ENCODE results near the gene ADCY7. TPM values are rescaled to one million over a fixed set of nuclear protein-coding genes. Genes with fewer than 3 reads are reported as not detected.
A peak's percentile ranks its signal among the peaks of the same experiment; 100 is the strongest.
"Not testable (repeated sequence)": the region's sequence is repeated elsewhere in the genome, so short reads cannot be mapped to it uniquely, and the experiment has no call there.

The ADCY7 gene
- 10 to 100 TPM; 67.5 to 97.1 TPM for total RNA-seq

GRCh38 chr16:50266337-50267091, at the start of gene ADCY7:
TSS of gene ADCY7 (plus strand) at chr16:50266551. CDS start at chr16:50288180, 21,629 bp downstream.
- peak; percentile 80 to 88 for ATAC-seq (replicated peaks in 1 of 2)
- H3K4me1 Mint-ChIP-seq (ENCODE audit: low read depth): peaks cover 85% of the 10 kb centered on the region
- peak within 1 kb of the TSS; percentile 94 for H3K27ac Mint-ChIP-seq
- H3K4me3 Mint-ChIP-seq: peak within 1 kb of the TSS; percentile 91 to 97
- peaks cover 0 to 1% of the 10 kb centered on the region in 2 donors for H3K9me3 Mint-ChIP-seq
- H3K27me3 Mint-ChIP-seq (ENCODE audit: low read depth): no peaks in the 10 kb centered on the region
- DNase-seq: peak; percentile 88 to 91
- peaks cover 0 to 2% of the 10 kb centered on the region in 2 donors for H3K36me3 Mint-ChIP-seq (ENCODE audit: insufficient read depth in 2 of 2)

- H3K27ac Mint-ChIP-seq: no peak overlapping the region
- no peaks in the 10 kb centered on the region for H3K9me3 Mint-ChIP-seq
- no peak for DNase-seq
Observed at GRCh38 chr16:50219402-50219975, 46.9 kb upstream of the ADCY7 start.

GRCh38 chr16:50224286-50224685, 42.1 kb upstream of the ADCY7 start:
- Mint-ChIP-seq H3K27me3 (ENCODE audit: low read depth) (no peaks in the 10 kb centered on the region), H3K4me1 (ENCODE audit: low read depth) (peaks cover 9% of the 10 kb centered on the region), H3K9me3 (no peaks in the 10 kb centered on the region), H3K27ac (no peak overlapping the region), H3K36me3 (ENCODE audit: insufficient read depth in 2 of 2) (peaks cover 3 to 28% of the 10 kb centered on the region in 2 donors), H3K4me3 (no peak overlapping the region)
- DNase-seq (no peak), ATAC-seq (replicated peaks in 1 of 2) (no peak)

More at GRCh38 chr16:50219402-50219975, 46.9 kb upstream of the ADCY7 start:
- Mint-ChIP-seq H3K36me3 (ENCODE audit: insufficient read depth in 2 of 2) (peaks cover 1 to 22% of the 10 kb centered on the region in 2 donors), H3K27me3 (ENCODE audit: low read depth) (no peaks in the 10 kb centered on the region), H3K4me3 (no peak overlapping the region), H3K4me1 (ENCODE audit: low read depth) (no peaks in the 10 kb centered on the region)
- ATAC-seq (replicated peaks in 1 of 2): no peak

DNA sequence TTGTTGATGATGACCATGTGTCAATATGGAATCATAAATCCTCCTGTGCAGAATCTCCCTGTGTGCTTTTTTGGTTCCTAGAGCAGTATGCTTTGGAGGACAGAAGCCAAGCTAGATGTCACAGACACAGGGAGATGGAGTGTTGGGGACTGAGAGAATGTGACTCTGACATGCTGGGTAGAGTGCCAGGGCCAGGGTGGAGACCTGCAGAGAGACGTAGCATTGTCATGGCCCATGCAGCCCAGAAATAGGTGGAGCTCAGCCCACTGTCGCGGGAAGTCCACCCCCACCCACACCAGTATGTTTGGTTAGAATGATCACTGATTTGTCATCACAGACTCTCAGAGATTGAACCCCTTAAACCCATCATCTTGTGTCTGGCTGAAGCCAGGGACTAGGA, 39.2 kb upstream of the ADCY7 start:
- peak overlapping the region; percentile 57 for H3K27ac Mint-ChIP-seq

GRCh38 chr16:50227665-50228064, 38.7 kb upstream of the ADCY7 start:
- peak overlapping the region; percentile 57 for H3K27ac Mint-ChIP-seq
- DNase-seq (no peak), ATAC-seq (replicated peaks in 1 of 2) (no peak)
- no peaks in the 10 kb centered on the region for H3K27me3 Mint-ChIP-seq (ENCODE audit: low read depth)
- H3K4me1 Mint-ChIP-seq (ENCODE audit: low read depth): peaks cover 9% of the 10 kb centered on the region
- peaks cover 3 to 25% of the 10 kb centered on the region in 2 donors for H3K36me3 Mint-ChIP-seq (ENCODE audit: insufficient read depth in 2 of 2)
- H3K4me3 Mint-ChIP-seq: no peak overlapping the region
- no peaks in the 10 kb centered on the region for H3K9me3 Mint-ChIP-seq

More for the DNA sequence above, 39.2 kb upstream of the ADCY7 start:
- H3K4me3 Mint-ChIP-seq: no peak overlapping the region
- H3K36me3 Mint-ChIP-seq (ENCODE audit: insufficient read depth in 2 of 2): peaks cover 3 to 25% of the 10 kb centered on the region in 2 donors
- H3K4me1 Mint-ChIP-seq (ENCODE audit: low read depth): peaks cover 9% of the 10 kb centered on the region
- H3K27me3 Mint-ChIP-seq (ENCODE audit: low read depth): no peaks in the 10 kb centered on the region
- H3K9me3 Mint-ChIP-seq: no peaks in the 10 kb centered on the region
- peak; percentile 46 to 60 for ATAC-seq (replicated peaks in 1 of 2)
- DNase-seq: no peak

DNA sequence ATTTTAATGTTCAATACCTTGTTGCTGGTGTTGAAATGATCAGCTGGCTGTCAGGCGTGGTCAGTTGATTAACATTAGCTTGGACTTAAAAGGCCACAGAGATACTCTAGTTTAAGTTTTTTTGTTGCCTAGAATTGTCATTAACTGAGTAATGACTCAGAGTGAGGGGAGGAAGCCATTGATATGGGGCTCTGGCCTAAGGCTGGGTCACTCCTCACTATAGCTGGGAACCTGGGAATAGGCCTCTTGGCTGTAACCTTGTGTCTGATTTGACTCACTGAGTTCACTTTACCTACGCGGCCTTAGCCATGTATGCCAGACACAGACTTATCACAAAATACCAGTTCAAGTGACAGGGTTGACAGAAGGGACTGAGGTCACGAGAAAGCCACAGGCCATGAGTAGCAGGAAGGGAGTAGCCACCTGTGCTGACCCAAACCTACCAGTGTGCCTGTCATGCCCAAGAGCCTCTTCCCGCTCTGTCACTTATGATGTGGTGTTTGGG, 37.9 kb upstream of the ADCY7 start:
- Mint-ChIP-seq H3K4me3 (no peak overlapping the region), H3K4me1 (ENCODE audit: low read depth) (peaks cover 9% of the 10 kb centered on the region)

DNA sequence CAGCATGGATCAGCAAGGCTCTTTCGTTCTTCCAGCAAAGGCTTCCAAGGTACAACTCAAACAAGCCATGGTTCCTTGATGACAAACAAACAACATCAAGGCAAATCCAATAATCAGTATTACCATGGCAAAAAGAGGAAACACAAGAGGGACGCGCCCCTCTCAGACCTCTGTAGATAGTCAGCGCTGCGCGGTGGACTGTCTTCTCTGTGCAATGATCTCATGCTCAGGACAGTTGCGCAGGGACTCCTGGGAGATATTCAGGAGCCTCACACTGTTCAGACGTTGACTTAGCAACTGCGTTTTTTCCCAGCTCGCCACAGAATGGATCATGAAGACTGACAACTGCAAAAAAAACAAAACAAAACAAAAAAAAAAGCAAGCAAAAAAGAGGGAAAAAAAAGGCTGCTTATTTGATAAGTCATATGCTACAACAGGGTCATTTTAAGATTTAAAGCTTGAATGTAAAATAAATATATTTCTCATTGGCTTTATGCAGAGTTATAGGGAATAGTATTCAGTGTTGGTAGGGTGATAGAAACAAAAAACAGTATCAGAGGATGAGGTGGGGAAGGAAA, 37.1 kb upstream of the ADCY7 start:
- H3K36me3 Mint-ChIP-seq (ENCODE audit: insufficient read depth in 2 of 2): peaks cover 3 to 21% of the 10 kb centered on the region in 2 donors
- H3K4me3 Mint-ChIP-seq: no peak overlapping the region
- H3K27ac Mint-ChIP-seq: peak overlapping the region; percentile 62
- DNase-seq (no peak), ATAC-seq (replicated peaks in 1 of 2) (no peak)
- no peaks in the 10 kb centered on the region for H3K27me3 Mint-ChIP-seq (ENCODE audit: low read depth)
- H3K9me3 Mint-ChIP-seq: no peaks in the 10 kb centered on the region
- H3K4me1 Mint-ChIP-seq (ENCODE audit: low read depth): peaks cover 9% of the 10 kb centered on the region

More for the DNA sequence above, 37.9 kb upstream of the ADCY7 start:
- H3K9me3 Mint-ChIP-seq: no peaks in the 10 kb centered on the region
- H3K27me3 Mint-ChIP-seq (ENCODE audit: low read depth): no peaks in the 10 kb centered on the region
- ATAC-seq (replicated peaks in 1 of 2) (peak; percentile 63 to 72), DNase-seq (no peak)
- peaks cover 3 to 21% of the 10 kb centered on the region in 2 donors for H3K36me3 Mint-ChIP-seq (ENCODE audit: insufficient read depth in 2 of 2)
- H3K27ac Mint-ChIP-seq: peak overlapping the region; percentile 42

DNA sequence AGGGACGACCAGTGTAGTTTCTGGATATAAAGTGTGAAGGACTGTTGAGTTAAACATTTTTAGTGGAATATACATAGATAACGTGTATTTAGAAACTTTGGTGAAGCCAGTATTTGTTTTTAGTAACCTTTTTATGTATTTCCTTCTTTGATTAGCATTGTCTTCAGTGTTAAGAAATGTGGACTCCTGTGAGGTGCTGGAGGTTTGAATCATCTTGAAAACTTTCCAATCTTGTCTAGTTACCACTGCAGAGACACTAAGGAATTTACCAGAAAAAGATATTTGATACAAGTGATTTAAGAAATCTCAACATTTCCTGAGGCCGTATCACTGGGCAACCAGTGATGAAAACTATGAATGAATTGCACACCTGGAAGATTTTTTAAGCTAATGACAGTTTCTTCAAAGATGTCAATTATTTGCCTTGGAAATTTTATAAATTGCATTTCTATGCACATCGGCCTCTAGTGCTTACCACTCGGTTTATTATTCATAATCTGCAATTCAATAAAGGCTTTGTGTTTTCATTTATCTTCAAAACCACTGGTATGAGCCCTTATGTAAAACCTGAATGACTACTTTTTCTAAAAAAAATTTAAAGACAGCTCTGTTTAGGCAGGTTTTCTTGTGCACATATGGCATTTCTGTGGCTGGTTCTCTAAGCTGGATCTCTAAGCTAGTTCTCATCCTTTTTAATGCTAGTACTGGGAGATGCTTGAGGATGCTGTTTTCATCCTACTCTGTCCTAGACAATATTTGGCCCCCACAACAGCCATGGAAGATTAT, 31.4 kb upstream of the ADCY7 start:
- H3K4me3 Mint-ChIP-seq: no peak overlapping the region
- no peaks in the 10 kb centered on the region for H3K36me3 Mint-ChIP-seq (ENCODE audit: insufficient read depth in 2 of 2)
- DNase-seq: no peak
- H3K27me3 Mint-ChIP-seq (ENCODE audit: low read depth): no peaks in the 10 kb centered on the region
- no peak overlapping the region for H3K27ac Mint-ChIP-seq
- H3K9me3 Mint-ChIP-seq: no peaks in the 10 kb centered on the region
- H3K4me1 Mint-ChIP-seq (ENCODE audit: low read depth): peaks cover 6% of the 10 kb centered on the region
- no peak for ATAC-seq (replicated peaks in 1 of 2)

GRCh38 chr16:50235581-50235980, 30.8 kb upstream of the ADCY7 start:
- Mint-ChIP-seq H3K4me3 (no peak overlapping the region), H3K27me3 (ENCODE audit: low read depth) (no peaks in the 10 kb centered on the region), H3K36me3 (ENCODE audit: insufficient read depth in 2 of 2) (no peaks in the 10 kb centered on the region), H3K9me3 (no peaks in the 10 kb centered on the region), H3K4me1 (ENCODE audit: low read depth) (peaks cover 6% of the 10 kb centered on the region), H3K27ac (no peak overlapping the region)
- DNase-seq: no peak
- no peak for ATAC-seq (replicated peaks in 1 of 2)

DNA sequence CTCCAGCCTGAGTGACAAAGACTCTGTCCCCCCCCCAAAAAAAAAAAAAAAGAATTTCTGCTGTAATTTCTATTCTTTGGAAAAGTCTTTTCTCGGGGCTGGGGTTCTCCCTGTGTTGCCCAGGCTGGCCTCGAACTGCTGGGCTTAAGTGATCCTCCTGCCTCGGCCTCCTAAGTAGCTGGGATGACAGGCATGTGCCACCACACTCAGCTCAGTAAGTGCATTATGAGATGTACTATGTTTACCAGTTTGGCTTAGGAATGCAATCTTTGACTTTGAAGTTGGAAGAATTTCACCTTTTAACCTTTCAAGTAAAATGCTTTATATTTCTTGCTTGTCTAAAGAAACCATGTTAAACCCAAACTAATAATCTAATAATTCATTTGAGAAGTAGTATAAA, 28.0 kb upstream of the ADCY7 start:
- H3K4me3 Mint-ChIP-seq: no peak overlapping the region
- DNase-seq: no peak
- H3K4me1 Mint-ChIP-seq (ENCODE audit: low read depth): peaks cover 6% of the 10 kb centered on the region
- H3K27me3 Mint-ChIP-seq (ENCODE audit: low read depth): no peaks in the 10 kb centered on the region
- peak overlapping the region; percentile 14 for H3K27ac Mint-ChIP-seq
- no peaks in the 10 kb centered on the region for H3K9me3 Mint-ChIP-seq
- ATAC-seq (replicated peaks in 1 of 2): no peak
- no peaks in the 10 kb centered on the region for H3K36me3 Mint-ChIP-seq (ENCODE audit: insufficient read depth in 2 of 2)

GRCh38 chr16:50238868-50239301, 27.5 kb upstream of the ADCY7 start:
- no peaks in the 10 kb centered on the region for H3K27me3 Mint-ChIP-seq (ENCODE audit: low read depth)
- ATAC-seq (replicated peaks in 1 of 2) (peak; percentile 25 to 37), DNase-seq (no peak)
- H3K36me3 Mint-ChIP-seq (ENCODE audit: insufficient read depth in 2 of 2): no peaks in the 10 kb centered on the region
- H3K4me1 Mint-ChIP-seq (ENCODE audit: low read depth): peaks cover 6% of the 10 kb centered on the region
- peak overlapping the region; percentile 14 for H3K27ac Mint-ChIP-seq
- H3K9me3 Mint-ChIP-seq: no peaks in the 10 kb centered on the region
- H3K4me3 Mint-ChIP-seq: no peak overlapping the region

- not testable (repeated sequence) for H3K27me3 Mint-ChIP-seq (ENCODE audit: low read depth); H3K27ac Mint-ChIP-seq; H3K9me3 Mint-ChIP-seq; H3K36me3 Mint-ChIP-seq (ENCODE audit: insufficient read depth in 2 of 2); DNase-seq; H3K4me3 Mint-ChIP-seq; ATAC-seq (replicated peaks in 1 of 2)
- H3K4me1 Mint-ChIP-seq (ENCODE audit: low read depth): peaks cover 21% of the 10 kb centered on the region
Observed at GRCh38 chr16:50243024-50243423, 23.3 kb upstream of the ADCY7 start.
